Measurements from ENCODE around the gene PIN1.

PIN1 gene

GRCh38 chr19:9885077-9885552 is 50.0 kb downstream of the PIN1 start:
- DNase-seq (ENCODE audit: low read depth in 2 of 2) = no peak

GRCh38 chr19:9891609-9892373 is 56.7 kb downstream of the PIN1 start:
- DNase-seq (ENCODE audit: low read depth in 2 of 2) = no peak

Measured in stimulated activated CD8-positive, alpha-beta memory T cell treated with anti-CD3 and anti-CD28 coated beads, Interleukin-2, amount 100 ng/mL, for 48 hours (primary cell).